ENCODE results near the gene CCDC185.

CCDC185 gene

DNA sequence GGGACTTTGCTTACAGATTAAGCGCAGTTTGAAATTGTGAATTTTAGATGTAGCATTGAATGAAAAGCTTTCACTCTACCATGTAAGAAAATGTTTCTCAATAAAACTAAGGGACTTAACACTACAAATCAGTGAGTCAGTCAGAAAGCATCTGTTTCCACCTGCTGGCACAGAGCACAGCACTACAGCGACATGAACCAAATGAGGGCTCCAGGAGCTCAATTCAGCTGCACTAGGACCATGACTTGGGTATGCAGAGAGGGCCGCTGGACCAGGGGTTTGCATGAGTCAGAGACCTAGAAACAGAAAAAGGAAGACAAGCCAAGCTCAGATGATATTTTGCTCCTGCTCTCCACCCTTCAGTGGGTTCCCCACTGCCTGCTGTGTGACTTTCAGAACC is 34.4 kb upstream of the CCDC185 start:
- in situ Hi-C loops (cut with MboI; ENCODE audit: low sequenced_read_pairs, unreplicated experiment): no loop called here
- TF ChIP-seq CTCF (IDR thresholded peaks at IDR 0.05; ENCODE audit: borderline replicate concordance, control extremely low read depth, extremely low read depth, insufficient read depth, missing control alignments): no peak
- DNase-seq (ENCODE audit: low spot score): no peak

- peak; percentile 22 for DNase-seq (ENCODE audit: low spot score)
- no peak for TF ChIP-seq CTCF (IDR thresholded peaks at IDR 0.05; ENCODE audit: borderline replicate concordance, control extremely low read depth, extremely low read depth, insufficient read depth, missing control alignments)
- in situ Hi-C loops (cut with MboI; ENCODE audit: low sequenced_read_pairs, unreplicated experiment): no loop called here
Observed at GRCh38 chr1:223363057-223363855, 30.0 kb upstream of the CCDC185 start.

- peak; percentile 65 for DNase-seq (ENCODE audit: low spot score)
- in situ Hi-C loops (cut with MboI; ENCODE audit: low sequenced_read_pairs, unreplicated experiment): no loop called here
- no peak for TF ChIP-seq CTCF (IDR thresholded peaks at IDR 0.05; ENCODE audit: borderline replicate concordance, control extremely low read depth, extremely low read depth, insufficient read depth, missing control alignments)
Observed at GRCh38 chr1:223363856-223364684, 29.1 kb upstream of the CCDC185 start, which contains the start of gene SUSD4. SUSD4 (minus strand) TSS chr1:223364176; CDS start chr1:223363425, 751 bp downstream.

- DNase-seq (ENCODE audit: low spot score): peak; percentile 32
- in situ Hi-C loops (cut with MboI; ENCODE audit: low sequenced_read_pairs, unreplicated experiment): no loop called here
- TF ChIP-seq CTCF (IDR thresholded peaks at IDR 0.05; ENCODE audit: borderline replicate concordance, control extremely low read depth, extremely low read depth, insufficient read depth, missing control alignments): no peak
Observed at GRCh38 chr1:223364685-223365382, 28.4 kb upstream of the CCDC185 start.

- TF ChIP-seq CTCF (IDR thresholded peaks at IDR 0.05; ENCODE audit: borderline replicate concordance, control extremely low read depth, extremely low read depth, insufficient read depth, missing control alignments): no peak
- DNase-seq (ENCODE audit: low spot score): no peak
Observed at GRCh38 chr1:223374064-223374610, 19.1 kb upstream of the CCDC185 start.

GRCh38 chr1:223378754-223379153 is 14.5 kb upstream of the CCDC185 start:
- no peak for TF ChIP-seq CTCF (IDR thresholded peaks at IDR 0.05; ENCODE audit: borderline replicate concordance, control extremely low read depth, extremely low read depth, insufficient read depth, missing control alignments)
- in situ Hi-C loops (cut with MboI; ENCODE audit: low sequenced_read_pairs, unreplicated experiment): no loop called here
- no peak for DNase-seq (ENCODE audit: low spot score)

More at GRCh38 chr1:223374064-223374610, 19.1 kb upstream of the CCDC185 start:
- in situ Hi-C loops (cut with MboI; ENCODE audit: low sequenced_read_pairs, unreplicated experiment): no loop called here
